ENCODE data around the gene NONO.
"Not testable (repeated sequence)": the region's sequence is repeated elsewhere in the genome, so short reads cannot be mapped to it uniquely, and the experiment has no call there.

Gene NONO

DNA sequence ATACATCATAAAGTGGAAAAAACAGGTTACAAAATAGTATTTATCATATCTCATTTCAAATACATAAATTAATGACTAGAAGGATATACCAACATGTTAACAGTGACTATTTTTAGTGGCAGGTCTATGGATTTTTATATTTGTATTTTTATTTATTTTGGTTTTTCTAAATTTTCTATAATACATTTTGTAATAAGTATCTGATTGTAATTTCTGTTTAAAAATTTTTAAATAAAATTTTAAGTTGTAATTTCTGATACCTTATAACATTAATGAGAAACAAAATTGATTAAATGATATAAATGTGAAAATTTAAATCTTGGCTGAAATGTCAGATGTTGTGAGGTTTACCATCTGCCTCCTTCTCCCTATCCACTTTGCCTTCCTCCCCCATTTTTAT is 2.5 kb downstream of the NONO start:
- DNase-seq = no peak

DNA sequence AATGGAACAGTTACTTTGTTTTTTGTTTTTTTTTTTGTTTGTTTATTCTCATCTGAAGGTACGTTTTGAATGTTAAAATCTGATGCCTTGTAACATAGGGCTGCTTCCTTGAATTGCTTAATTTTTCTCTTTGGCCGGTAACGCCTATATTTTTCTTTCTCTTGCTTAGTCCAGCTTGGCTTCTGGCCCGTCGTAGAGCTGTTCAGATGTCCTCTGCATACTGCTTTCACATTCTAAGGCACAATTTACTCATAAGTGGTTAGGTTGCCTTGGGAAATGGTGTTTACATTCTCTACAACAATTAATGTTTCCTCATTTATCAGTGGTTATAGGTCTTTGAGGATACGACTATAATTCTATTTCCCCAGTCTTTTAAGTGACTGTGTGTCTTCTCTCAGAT is 7.9 kb downstream of the NONO start:
- DNase-seq = no peak

GRCh38 chrX:71292669-71293365 is 9.4 kb downstream of the NONO start:
- DNase-seq = no peak

GRCh38 chrX:71296806-71297205 is 13.4 kb downstream of the NONO start:
- no peak for DNase-seq

DNA sequence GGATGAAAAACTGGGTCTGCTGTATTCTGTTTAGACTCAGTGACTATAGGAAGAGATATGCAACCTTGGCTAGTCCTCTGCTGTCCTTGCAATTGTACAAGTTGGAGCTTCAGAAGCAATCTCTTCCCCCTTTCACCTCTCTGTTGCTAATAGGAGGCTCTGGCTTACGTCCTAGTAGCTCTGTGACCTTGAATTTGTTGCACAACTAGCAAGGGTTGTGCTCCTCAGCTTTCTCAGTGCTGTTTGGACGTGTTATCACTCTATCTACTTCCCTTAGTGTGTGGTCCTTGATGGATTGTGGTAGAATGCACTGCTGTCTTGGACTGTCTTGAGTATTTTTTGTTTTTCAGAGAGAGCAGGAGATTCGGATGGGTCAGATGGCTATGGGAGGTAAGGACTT is 14.7 kb downstream of the NONO start:
- no peak for DNase-seq

DNA sequence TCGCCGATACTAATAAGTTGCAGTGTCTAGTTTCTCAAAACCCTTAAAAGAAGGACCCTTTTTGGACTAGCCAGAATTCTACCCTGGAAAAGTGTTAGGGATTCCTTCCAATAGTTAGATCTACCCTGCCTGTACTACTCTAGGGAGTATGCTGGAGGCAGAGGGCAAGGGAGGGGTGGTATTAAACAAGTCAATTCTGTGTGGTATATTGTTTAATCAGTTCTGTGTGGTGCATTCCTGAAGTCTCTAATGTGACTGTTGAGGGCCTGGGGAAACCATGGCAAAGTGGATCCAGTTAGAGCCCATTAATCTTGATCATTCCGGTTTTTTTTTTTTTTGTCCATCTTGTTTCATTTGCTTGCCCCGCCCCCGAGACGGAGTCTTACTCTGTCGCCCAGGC is 16.6 kb downstream of the NONO start:
- DNase-seq = not testable (repeated sequence)

- DNase-seq = not testable (repeated sequence)
Observed at GRCh38 chrX:71300495-71300894, 17.1 kb downstream of the NONO start.

- no peak for DNase-seq
Observed at GRCh38 chrX:71301195-71301924, 17.9 kb downstream of the NONO start, which contains the start of gene ITGB1BP2. TSS of gene ITGB1BP2 (plus strand) at chrX:71301750. CDS start at chrX:71301807, 57 bp downstream.

- no peak for DNase-seq
Observed at GRCh38 chrX:71302461-71303213, 19.2 kb downstream of the NONO start.

DNA sequence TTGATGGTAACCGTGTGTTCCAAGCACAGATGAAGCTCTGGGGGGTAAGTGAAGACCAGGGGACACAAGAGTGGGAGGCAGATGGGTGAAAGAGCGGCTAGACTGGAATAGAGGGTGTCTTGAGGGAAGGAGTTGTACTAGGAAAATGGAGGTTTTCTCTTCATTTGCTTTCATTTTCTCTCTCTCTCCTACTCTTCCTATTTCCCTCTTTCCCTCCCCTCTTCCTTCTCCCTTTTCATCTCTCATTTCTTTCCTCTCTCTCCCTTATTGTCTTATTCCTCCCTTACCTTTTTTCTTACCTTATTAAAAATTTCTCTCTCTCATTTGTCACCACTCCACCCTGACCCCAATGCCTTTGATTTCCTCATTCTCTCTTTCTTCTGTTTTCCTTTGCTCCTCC is 21.1 kb downstream of the NONO start:
- DNase-seq = no peak

DNA sequence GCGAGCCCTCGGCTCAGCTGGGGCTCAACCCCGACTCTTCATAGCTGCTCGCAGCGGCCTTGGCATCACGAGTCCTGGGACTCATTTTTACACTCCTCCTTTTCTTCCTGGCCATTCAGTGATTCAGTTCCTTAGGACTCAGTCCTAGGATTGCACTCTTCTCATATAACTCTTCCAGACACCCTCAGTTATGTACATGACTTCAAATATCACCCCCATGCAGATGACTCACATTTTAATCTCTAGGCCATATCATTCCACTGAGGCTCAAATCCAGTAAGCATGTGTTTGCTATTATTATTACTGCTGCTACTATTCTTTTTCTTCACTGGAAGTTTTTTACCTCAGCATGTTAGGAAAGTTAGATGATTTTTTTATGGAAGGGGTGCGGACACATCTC is 32.5 kb downstream of the NONO start:
- no peak for DNase-seq

GRCh38 chrX:71316959-71317358 is 33.5 kb downstream of the NONO start:
- not testable (repeated sequence) for DNase-seq

GRCh38 chrX:71320126-71320525 is 36.7 kb downstream of the NONO start:
- DNase-seq = no peak

- no peak for DNase-seq
Observed at GRCh38 chrX:71321731-71322130, 38.3 kb downstream of the NONO start.

DNA sequence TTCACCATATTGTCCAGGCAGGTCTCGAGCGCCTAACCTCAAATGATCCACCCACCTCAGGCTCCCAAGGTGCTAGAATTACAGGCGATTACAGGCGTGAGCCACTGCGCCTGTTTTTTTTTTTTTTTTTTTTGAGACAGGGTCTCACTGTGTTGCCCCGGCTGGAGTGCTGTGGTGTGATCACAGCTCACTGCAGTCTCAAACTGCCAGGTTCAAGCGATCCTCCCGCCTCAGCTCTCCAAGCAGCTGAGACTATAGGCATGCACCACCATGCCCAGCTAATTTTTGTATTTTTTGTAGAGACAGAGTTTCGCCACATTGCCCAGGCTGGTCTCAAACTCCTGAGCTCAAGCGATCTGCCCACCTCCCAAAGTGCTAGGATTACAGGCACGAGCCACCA is 41.0 kb downstream of the NONO start:
- DNase-seq = not testable (repeated sequence)

- DNase-seq = no peak
Observed at GRCh38 chrX:71326394-71326793, 43.0 kb downstream of the NONO start.

- not testable (repeated sequence) for DNase-seq
Observed at GRCh38 chrX:71349151-71349665, 65.8 kb downstream of the NONO start.

GRCh38 chrX:71349867-71350266 is 66.4 kb downstream of the NONO start:
- DNase-seq = not testable (repeated sequence)
